Activated T-helper 1 cell treated with Interleukin-2 at 50 U/mL for 16 hours (primary cell): ENCODE measurements around the gene RABGAP1L.

ENCODE experiments used
- DNase-seq: peaks from one replicate; pipeline ENCODE4 v3.0.0-alpha.2; 2020; ENCODE audit warnings: low read depth

RABGAP1L gene

DNA sequence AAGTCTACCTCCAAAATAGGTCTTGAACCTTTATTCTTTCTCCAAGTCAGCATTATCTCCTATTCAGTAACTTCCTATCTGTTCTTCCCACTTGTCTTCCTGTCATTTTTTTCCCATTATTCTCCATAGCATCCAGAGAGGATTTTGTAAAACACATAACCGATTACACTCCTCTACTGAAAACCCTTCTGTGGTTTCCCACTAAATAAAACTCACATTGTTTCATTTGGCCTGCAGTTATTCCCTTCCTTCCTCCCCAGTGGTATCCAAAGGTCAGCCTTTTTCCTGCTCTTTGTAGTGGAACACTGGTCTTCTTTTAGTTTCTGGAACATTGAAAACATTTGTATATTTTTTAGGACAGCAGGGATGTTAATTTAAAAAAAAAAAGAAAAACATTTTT is 554.5 kb downstream of the RABGAP1L start:
- DNase-seq: no peak

DNA sequence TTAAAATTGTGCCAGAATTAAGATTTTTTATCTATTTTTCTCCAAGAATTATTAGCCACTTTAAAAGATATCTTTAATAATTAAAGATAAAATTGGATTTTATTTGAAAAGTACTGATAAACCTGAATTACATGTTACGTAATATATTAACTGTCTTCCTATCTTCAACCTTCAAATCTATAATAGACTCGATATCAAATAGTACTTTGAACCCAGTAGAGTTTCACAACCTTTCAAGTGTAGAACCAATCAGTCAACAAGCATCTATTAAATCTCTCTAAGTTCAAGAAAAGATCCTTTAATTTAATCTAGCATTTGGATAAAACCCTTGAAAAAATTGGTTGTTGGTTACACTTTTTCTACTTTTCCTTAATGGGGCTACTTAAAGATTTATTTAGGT is 559.9 kb downstream of the RABGAP1L start:
- DNase-seq: no peak

DNA sequence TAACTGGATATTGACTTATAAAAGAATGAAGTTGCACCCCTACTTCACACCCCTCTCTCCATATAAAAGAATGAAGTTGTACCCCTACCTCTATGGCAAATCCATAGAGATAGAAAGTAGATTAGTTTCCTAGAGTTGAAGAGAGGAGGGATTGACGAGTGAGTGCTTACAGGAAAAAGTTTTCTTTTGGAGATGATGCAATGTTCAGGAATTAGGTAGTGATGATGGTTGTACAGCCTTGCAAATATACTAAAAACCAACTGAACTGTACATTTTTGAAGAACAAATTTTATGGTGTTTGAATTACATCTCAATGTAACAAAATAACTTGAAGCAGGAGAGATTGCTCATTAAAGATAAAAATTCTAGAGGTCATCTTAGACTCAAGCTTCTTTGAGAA is 561.3 kb downstream of the RABGAP1L start:
- no peak for DNase-seq

DNA sequence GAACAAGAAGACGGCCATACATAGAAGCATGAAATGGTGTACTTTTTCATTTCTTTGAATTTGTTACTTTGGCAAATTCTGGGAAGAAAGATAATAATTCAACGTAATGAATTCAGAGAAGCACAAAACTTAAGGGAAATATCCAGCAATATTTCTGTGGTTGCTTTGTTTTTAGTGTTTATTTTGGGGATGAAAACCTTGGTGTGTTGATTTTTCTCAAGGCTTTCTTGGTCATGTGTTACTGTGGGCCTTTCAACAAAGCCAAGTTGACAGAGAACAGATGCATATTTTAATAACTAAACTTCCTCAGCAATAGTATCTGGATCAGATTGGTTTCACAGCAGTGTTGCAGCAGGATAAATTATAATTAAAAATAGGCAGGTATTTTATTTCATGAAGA is 561.9 kb downstream of the RABGAP1L start:
- DNase-seq: no peak

DNA sequence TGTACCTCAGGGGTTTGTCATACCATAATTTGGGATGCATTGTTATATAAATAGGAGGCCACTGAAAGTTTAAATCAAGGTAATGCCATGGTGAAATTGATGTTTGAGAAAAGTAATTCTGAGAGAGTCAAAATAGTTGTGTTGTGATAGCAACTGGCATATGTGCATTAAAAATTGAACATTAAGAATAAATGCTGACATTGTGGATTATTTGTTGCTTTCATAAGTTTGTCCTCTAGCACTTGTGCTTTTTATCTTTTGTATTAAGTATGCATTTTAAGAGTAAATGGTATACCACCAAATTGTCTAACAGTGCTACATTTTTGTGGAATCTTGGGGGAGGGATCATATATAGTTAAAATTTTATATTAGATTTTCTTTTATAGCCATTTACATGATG is 564.5 kb downstream of the RABGAP1L start:
- DNase-seq: no peak

DNA sequence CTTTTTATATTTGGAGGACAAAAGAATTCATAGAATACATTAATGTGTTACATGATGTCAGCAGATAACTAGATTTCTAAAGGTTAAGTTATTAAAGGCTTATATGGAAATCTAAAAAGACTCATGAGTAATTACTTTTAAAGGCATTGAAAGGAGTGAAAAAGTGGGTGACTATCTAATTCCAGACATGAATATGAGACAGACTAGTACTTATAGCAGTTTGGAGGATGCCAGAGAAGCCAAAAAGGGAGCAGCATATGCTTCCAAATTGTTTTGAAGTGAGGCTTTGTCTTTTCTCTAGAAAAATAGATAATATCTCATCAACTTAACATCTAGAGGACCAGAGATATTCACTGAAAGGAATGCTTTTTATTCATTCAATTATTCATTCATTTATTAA is 564.9 kb downstream of the RABGAP1L start:
- DNase-seq: no peak

DNA sequence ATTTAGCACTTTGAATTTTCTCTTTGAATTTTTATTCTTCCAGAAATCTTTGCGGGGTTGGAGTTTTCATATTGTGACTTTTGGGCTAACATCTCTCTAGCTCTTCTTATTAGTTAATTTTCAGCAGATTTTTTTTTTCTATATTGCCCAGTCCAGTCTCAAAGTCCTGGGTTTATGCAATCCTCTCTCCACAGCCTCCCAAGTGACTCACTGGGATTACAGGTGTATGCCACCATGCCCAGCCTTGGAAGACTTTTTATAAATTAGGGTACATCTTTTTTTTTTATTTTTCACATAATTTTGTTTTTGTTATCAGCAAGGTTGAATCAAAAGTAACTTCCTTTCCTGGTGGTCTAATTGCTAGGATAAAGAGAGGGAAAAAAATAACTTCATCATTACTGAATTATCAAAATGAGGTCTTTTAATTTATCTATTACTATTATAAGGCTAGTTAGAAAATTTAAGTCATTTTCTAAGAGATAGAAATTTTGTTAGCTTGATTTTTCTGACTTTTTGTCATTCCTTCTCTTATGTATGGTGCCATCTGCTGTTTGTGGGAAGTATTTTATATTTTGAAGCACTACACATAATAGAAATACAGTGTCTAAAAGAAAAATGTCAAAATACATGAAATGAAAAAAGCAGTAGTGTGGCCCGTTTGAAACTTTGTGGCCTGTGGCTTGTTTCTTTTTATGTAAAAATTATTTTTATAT is 567.0 kb downstream of the RABGAP1L start:
- DNase-seq: no peak

DNA sequence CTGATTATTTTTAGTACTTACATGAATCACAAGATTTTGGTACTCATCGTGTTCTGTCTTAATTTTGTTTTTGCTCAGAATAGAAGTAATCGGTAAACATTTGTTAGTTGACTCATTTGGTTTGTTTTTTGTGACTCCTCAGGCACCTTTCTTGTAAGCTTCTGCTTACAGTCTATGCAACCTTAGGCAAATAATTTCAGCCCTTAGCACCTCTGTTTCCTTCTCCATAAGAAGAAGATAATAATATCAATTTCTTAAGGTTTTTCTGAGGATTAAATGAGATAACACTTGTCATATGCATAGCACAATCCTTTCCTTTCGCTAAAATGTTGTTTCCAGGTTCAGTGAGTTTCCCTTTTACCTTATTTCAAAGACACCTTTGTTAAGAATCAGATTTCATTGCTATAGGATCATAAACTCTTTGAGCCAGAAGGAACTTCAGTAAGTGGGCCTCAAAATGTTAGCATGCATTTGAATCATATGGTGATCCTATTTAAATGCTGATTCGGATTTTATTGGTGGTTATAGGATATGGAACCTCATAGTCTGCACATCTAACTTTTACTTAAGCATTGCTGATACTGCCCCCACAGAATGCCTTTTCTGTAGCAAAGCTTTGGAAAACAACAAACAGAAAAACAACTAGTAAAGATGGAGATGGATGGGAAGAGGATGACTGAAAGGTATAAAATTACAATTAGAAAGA is 567.7 kb downstream of the RABGAP1L start:
- DNase-seq: no peak

DNA sequence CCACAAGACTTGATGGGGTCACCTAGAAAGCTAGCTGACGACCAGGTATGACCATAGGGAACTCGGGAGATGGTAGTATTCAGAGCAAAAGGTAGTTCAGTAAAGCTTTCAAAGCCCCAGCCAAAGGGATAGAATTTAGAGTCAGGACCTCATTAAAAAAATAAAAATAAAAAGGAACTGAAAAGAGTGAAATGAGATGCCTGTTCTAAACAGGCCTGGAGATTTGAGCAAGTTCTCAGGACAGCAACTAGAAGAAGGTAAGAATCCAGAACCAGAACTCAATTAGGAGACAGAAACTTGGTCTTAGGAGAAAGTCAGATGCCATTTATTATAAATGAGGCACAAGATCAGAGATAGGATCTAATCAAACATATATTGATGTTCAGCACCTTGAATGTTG is 575.0 kb downstream of the RABGAP1L start:
- DNase-seq: no peak

DNA sequence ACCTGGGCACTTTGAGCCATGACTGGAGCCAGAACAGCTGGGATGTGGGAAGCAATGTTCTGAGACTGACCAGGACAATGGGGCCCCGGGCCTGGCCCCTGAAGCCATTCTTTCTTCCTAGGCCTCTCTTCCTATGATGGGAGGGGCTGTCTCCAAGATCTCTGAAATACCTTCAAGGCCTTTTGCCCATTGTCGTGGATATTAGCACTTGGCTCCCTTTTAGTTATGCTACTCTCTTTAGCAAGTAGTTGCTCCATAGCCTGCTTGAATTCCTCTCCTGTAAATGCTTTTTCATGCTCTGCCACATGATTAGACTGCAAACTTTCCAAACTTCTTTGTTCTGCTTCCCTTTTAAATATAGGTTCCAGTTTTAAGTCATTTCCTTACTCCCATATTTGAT is 577.5 kb downstream of the RABGAP1L start:
- no peak for DNase-seq

DNA sequence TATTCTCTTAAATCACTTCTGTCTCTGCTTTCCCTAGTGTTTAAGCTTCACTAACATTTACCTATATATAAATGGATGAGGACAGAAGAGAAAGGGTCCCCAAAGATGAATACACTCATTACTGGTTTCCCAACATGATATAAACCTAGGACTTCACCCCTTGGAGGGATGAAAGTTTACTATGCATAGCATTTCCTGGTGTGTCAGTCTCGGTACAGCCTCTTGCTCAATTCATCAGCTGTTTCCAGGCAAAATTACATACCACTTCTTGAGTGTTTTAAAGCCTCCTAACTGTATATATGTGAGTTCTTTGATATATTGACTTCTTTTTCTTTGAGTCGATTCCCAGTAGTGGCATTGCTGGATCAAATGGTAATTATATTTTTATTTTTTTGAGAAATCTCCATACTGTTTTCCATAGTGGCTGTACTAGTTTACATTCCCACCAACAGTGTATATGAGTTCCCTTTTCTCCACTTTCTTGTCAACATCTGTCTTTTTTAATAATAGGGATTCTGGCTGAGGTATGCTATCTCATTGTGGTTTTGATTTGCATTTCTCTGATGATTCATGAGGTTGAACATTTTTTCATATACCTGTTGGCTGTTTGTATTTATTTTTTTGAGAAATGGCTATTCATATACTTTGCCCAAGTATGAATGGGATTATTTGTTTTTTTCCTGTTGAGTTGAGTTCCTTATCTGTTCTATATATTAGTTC is 581.1 kb downstream of the RABGAP1L start:
- DNase-seq: no peak

DNA sequence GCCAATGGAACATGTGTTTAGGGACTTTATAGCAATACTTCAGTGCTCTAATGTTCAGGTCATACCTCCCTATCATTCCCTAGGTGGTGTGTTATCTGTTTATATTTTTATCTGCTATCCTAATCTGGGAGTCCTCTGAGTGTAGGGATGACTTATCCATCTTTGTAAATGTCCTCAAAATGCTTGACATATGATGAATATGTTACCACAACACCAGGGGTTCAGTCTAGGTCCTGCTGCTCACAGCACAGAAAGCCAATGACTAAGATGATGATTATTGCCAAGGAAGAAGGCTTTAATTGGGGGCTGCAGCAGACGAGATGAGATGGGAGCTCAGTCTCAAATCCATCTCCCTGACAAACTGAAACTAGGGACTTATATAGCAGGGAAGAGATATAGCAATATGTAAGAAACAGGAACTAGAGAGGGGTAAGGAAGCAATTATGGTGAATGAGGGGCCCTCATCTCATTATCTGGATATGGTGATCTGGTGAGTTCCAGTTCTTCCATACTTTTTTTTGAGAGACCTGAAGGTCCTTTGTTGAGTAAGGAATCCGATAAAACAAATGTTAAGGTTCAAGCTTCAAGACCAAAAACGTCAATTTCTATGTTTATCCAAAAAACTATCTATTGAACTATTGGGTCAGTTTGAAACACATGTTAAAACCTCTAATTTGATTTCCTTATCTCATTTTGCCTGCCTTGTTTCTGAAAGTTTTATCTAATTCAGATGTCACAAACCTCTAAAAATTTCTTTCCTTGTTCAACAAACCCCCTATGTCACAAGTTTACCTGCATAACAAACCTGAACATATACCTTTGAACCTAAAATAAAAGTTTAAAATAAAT is 583.7 kb downstream of the RABGAP1L start:
- no peak for DNase-seq

DNA sequence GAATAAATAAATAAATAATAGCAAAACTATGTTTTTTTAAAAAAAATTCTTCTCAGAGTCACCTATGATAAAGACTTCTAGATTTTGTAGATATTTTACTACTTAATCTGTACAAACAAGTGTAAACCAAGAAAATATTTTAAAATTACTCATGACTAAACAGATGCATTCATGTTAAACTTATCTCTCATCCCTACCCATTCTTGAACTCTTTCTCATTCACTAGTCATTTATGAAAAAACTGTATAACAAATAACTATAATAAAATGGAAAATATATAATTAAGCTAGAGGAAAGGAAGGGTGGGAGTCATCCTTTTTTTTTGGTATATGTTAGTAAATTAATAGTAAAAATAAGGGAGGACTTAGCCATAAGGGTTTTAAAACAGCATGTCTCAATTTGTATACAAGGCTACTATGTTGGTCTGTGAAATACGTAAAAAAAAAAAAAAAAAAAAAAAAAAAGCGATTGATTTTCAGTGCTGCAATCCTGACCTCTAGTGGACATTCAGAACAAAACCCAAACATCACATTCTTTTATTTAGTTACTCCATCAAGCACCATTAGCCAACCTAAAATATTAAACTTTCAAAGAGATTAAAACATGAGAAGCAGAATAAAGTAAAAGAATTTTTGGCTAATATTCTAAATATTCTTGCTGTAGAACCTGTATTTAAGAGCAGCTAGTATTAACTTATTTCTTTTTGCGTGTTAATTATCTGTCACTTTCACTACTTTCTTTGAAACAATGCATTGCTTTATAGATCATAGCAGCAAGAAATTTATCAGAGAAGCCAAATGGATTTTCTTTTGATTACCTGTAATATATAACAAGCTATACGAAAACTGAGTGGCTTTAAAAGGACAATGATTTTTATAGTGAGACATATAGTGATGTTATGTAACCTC is 584.6 kb downstream of the RABGAP1L start:
- DNase-seq: no peak

DNA sequence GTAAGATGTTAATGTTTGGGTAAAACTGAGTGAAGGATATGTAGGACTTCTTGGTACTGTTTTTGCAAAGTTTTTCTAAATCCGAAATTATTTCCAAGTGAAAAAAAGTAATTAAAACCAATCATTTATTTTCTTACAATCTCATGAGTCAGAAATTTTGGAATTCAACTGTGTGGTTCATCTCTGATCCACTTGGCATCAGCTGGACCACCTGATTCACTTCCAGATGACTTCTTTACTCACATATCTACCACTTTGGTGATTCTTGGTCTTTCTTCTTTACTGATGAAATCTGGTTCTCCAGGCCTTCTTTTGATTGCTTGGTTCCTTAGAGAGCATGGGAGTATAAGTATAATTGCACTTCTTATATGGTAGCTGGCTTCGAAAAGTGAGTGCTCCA is 585.6 kb downstream of the RABGAP1L start:
- no peak for DNase-seq

DNA sequence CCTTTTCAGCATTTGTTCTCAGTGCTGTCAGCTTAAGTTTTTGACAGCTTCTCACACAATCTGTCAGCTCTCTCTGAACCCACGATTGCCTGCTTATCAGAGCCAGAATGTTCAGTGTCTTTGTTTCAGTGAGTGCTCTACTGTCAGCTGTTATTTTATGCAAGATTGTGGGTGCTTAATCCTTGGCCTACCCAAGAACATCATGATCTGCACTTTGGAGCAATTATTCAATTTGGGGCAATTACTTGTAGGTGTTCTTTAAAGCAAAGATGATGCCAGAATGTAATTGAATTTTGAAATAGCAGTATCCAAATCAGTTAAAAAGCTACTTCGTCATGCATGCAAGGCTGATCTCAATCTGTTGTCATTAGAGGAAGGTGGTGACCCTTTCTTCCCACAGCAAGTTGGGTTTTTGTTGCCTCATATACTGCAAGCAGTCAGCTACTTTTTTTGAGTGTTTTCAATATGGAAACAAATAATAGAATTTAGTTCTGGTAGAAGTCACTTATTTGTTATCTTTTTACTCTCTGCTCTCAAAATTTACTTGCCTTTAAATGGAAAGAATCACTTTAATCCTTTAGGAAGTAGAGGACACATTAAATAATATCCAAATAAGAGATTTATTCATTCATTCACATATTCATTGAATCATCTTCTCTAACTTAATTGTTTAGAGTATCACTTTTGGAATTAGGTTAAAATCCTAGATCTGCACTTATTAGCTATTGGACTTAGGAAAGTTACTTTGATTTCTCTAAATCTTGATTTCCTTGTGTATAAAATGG is 586.9 kb downstream of the RABGAP1L start:
- no peak for DNase-seq

DNA sequence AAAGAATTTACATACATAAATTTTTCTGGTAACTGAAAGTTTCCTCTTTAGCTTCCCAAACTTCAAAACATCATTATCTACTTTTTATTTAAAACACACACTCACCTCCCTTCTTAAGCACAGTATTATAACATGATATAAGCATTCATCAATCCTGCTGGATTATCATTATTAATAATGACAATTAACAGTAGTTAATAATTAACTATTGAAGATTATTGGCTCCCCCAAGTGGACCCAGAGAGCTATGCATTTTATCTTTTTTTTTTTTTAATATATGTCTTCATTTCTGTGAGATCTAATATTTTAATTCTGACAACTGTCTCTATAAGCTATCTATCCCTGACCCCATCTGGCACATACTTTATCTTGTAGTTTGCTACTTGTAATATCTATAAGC is 588.3 kb downstream of the RABGAP1L start:
- DNase-seq: no peak

DNA sequence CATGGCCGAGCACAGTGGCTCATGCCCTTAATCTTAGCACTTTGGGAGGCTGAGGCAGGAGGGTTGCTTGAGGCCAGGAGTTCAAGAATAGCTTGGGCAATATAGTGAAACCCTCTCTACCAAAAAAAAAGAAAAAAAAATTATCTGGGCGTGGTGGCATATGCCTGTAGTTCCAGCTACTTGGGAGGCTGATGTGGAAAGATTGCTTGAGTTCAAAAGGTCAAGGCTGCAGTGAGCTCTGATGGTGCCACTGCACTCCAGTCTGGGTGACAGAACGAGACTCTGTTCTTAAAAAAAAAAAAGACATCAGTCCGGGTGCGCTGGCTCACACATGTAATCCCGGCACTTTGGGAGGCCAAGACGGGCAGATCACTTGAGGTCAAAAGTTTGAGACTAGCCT is 589.3 kb downstream of the RABGAP1L start:
- no peak for DNase-seq

DNA sequence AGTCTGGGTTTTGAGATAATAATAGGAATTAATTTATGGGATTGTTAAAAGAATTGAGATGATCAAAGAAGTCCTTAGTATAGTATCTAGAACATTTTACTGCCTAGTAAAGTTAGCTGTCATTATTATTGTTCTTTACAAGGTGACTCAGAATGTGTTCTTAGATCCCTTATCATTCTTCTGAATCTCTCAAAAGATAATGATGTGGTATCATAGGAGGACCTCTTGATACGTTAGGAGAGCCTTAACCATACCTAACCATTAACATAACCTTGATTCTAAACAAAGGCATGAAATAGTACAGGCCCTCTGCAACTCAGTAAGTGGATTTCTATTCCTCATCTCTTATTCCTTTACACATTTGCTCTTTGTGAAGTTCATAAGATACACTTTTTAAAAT is 593.8 kb downstream of the RABGAP1L start:
- DNase-seq: no peak

DNA sequence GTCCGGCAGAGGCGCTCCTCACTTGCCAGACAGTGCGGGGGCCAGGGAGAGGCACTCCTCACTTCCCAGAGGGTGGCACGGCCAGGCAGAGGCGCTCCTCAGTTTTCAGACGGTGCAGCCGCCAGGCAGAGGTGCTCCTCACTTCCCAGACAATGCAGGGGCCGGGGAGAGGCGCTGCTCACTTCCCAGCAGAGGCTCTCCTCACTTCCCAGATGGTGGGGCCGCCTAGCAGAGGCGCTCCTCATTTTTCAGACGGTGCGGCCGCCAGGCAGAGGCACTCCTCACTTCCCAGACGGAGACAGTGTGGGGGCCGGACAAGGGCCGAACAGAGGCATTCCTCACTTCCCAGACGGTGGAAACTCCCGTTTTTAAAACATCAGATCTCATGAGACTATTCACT is 602.0 kb downstream of the RABGAP1L start:
- DNase-seq: no peak

DNA sequence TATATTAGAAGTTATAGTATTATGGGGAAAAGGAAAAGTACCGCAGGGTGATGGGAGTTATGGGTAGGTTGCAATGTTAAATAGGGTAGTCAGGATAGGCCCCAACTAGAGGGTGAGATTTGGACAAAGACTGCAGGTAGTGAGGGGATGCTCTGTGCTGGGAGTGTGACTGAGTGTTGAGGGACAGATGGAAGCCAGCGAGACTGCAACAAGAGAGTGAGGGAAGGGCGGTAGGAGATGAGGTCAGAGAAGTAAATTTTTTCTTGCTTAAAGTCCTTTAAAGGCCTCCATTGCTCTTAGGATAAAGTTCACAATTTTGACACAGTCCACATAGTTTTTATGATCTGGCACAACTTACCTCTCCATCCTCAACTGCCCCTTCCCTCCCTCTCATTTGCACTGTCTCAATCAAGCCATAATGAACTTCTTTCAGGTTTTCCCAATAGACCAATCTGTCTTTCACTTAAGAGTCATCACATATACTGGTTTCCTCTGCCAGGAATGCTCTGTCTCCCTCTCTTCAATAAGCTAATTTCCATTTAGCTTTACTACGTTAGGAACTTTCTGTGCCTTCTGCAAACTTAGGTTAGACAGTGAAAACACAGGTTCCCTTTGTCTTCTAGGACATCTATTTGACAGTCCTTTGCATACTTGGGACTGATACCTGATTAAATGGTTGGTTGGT is 602.7 kb downstream of the RABGAP1L start:
- DNase-seq: no peak
